Activated naive CD8-positive, alpha-beta T cell treated with anti-CD3 and anti-CD28 coated beads, Interleukin-2, amount 50 U/mL, for 24 hours (primary cell): ENCODE measurements around the gene PEX11G.
A peak's percentile ranks its signal among the peaks of the same experiment; 100 is the strongest.

ENCODE experiments used
- ATAC-seq: fragments of 150-1000 bp; cut with Tn5 transposase; one replicate; pipeline ENCODE4 v1.10.0; 2021
- DNase-seq: peaks from one replicate; pipeline ENCODE4 v3.0.0; 2021
- H3K27ac Mint-ChIP-seq: one replicate; pipeline ENCODE4 v1.8.0; 2021; ENCODE audit warnings: mild to moderate bottlenecking, mixed read lengths
- H3K27me3 Mint-ChIP-seq: one replicate; pipeline ENCODE4 v1.8.0; 2021; ENCODE audit warnings: mixed read lengths
- H3K36me3 Mint-ChIP-seq: one replicate; pipeline ENCODE4 v1.8.0; 2021; ENCODE audit warnings: low read depth, mixed read lengths
- H3K4me1 Mint-ChIP-seq: one replicate; pipeline ENCODE4 v1.8.0; 2021; ENCODE audit warnings: mixed read lengths
- H3K4me3 Mint-ChIP-seq: one replicate; pipeline ENCODE4 v1.8.0; 2021; ENCODE audit warnings: mild to moderate bottlenecking, moderate library complexity, mixed read lengths
- H3K9me3 Mint-ChIP-seq: one replicate; pipeline ENCODE4 v1.8.0; 2021; ENCODE audit warnings: mixed read lengths

The PEX11G gene

DNA sequence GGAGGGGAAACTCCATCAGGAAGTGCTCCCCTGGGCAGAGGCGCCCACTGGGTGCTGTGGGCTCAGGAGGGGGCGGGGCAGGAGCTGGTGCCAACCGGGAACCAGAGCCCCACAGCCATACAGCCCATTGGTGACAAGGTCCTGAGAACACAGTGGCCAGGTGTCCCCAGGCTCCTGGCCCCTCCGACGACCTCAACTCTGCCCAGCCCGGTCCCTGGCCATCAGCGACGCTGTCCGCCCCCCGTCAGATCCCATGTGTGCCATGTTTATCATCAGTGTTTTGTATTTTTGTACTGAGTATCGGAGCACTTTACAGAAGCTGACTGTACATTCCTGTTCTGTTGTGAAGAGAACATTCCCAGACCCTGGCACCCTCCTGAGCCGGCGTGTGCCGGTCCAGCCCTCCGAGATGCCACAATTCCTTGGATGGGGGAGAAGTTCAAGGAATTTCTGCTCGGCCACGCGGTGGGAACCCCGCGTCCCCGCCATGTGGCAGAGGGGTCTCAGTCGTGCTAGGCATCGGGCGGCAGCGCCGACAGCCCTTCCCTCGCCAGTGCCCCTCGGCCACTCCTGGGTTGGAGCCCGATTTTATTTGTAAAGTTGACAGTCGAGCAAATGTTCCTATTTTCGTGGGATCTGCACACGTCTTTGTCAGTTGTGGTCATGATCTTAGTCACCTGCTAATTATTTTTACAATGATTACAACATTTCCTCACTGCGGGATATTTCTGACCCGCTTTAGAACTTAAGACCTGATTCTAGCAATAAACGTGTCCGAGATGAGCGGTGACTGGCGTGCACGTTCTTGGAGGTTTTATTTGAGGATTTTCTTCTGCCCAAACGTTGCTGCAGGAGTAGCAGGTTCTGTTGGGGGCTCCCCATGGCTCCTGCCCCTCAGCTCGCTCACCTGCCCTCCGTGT, 16.9 kb downstream of the PEX11G start:
- H3K4me1 Mint-ChIP-seq = peaks cover 2% of the 10 kb centered on the region
- no peak overlapping the region for H3K4me3 Mint-ChIP-seq
- H3K27ac Mint-ChIP-seq = no peak overlapping the region
- no peaks in the 10 kb centered on the region for H3K9me3 Mint-ChIP-seq
- peaks cover 4% of the 10 kb centered on the region for H3K36me3 Mint-ChIP-seq
- no peak for ATAC-seq
- no peak for DNase-seq
- no peaks in the 10 kb centered on the region for H3K27me3 Mint-ChIP-seq

DNA sequence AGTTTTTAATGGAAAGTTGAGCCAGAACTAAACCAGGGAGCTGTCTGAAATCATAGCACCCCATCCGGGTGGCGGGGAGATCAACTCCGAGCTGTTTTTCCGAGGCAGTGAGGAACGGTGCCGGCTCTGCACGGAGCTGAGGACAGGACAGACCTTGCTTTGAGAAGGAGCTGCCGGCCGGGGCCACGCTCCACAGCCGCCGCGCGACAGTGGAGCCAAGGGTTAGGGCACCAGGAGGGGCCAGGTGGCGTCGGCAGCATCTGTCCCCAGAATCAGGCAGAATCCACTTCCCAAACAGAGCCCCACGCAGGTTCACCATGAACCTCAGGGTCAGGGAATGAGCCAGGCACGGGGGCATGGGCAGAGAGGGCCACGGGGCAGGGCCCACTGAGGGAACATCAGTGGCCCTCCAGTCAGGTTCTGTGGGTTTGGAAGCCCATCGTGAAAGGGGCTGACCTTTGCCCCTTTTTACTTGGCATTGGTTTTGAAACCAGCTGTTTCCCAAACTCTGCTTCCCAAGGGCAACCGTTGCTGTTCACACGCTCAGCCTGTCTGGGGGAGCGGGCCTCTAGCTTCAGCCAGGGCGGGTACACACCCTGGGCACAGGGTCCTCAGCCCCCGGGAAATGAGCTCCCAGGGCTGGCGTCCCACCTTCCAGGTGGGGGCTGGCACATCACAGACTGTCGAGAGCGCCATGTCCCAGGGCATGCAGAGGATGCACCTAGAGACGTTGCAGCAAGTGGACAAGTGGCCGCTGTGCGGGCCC, 18.1 kb downstream of the PEX11G start:
- no peak for DNase-seq
- no peak overlapping the region for H3K27ac Mint-ChIP-seq
- peaks cover 2% of the 10 kb centered on the region for H3K4me1 Mint-ChIP-seq
- H3K27me3 Mint-ChIP-seq = no peaks in the 10 kb centered on the region
- H3K9me3 Mint-ChIP-seq = no peaks in the 10 kb centered on the region
- ATAC-seq = no peak
- H3K36me3 Mint-ChIP-seq = peaks cover 4% of the 10 kb centered on the region
- no peak overlapping the region for H3K4me3 Mint-ChIP-seq

DNA sequence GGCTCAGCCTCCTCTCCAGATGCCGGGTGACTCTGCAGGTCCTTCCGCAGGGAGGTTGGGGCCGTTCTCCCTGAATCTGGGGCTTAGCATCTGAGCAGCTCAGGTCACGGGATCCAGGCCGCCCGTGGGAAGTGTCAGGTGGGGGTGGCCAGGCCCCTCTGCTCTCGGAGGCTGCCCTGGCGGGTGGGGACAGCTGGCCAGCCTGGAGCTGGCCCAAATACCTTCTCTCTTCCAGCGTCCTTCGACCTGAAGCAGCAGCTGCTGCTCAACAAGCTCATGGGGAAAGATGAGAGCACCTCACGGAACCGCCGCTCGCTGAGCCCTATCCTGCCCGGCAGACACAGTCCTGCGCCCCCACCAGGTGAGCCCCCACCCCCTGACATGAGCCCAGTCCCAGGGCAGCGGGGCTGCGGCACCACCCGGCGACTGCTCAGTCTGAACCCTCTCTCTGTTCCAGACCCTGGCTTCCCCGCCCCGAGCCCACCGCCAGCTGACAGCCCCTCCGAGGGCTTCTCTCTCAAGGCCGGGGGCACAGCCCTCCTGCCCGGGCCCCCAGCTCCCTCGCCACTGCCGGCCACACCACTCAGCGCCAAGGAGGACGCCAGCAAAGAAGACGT, 19.1 kb downstream of the PEX11G start:
- DNase-seq (no peak), ATAC-seq (no peak)
- Mint-ChIP-seq H3K36me3 (peaks cover 4% of the 10 kb centered on the region), H3K27ac (no peak overlapping the region), H3K9me3 (no peaks in the 10 kb centered on the region), H3K27me3 (no peaks in the 10 kb centered on the region), H3K4me3 (no peak overlapping the region), H3K4me1 (peaks cover 2% of the 10 kb centered on the region)

DNA sequence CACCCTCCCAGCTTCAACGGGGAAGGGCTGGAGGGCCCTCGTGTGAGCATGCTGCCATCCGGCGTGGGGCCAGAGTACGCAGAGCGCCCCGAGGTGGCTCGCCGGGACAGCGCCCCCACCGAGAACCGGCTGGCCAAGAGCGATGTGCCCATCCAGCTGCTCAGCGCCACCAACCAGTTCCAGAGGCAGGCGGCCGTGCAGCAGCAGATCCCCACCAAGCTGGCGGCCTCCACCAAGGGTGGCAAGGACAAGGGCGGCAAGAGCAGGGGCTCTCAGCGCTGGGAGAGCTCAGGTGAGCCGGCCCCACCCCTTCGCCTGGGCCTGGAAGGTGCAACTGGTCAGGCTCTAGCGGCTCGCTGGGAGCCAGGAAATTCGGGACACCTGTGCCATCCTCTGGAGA, 20.0 kb downstream of the PEX11G start:
- H3K9me3 Mint-ChIP-seq = no peaks in the 10 kb centered on the region
- no peak for DNase-seq
- ATAC-seq = no peak
- peaks cover 2% of the 10 kb centered on the region for H3K4me1 Mint-ChIP-seq
- peaks cover 7% of the 10 kb centered on the region for H3K36me3 Mint-ChIP-seq
- no peak overlapping the region for H3K4me3 Mint-ChIP-seq
- no peaks in the 10 kb centered on the region for H3K27me3 Mint-ChIP-seq
- H3K27ac Mint-ChIP-seq = no peak overlapping the region

DNA sequence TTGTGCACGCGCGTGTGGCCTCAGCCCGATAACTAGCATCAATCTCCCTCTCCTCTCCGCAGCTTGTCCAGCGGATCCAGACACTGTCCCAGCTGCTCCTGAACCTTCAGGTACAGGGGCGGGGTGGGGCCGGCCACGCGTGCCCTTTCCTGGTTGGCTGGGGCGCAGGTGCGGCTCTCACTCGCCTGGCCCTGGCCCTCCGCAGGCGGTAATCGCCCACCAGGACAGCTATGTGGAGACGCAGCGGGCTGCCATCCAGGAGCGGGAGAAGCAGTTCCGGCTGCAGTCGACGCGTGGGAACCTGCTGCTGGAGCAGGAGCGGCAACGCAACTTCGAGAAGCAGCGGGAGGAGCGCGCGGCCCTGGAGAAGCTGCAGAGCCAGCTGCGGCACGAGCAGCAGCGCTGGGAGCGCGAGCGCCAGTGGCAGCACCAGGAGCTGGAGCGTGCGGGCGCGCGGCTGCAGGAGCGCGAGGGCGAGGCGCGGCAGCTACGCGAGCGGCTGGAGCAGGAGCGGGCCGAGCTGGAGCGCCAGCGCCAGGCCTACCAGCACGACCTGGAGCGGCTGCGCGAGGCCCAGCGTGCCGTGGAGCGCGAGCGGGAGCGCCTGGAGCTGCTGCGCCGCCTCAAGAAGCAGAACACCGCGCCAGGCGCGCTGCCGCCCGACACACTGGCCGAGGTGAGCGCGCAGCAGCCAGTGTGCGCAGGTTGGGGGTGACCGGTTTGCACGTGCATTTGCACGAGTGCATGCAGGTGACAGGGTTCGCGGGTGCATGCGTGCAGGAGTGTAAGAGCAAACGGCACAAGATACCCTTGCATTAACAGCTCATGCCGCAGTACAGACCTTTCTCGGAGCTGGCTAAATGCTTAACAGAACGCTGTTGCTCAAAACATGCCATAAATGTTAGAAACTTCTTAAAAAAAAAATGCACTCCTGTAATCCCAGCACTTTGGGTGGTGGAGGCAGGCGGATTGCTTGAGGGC, 21.5 kb downstream of the PEX11G start:
- H3K27me3 Mint-ChIP-seq = no peaks in the 10 kb centered on the region
- H3K4me3 Mint-ChIP-seq = no peak overlapping the region
- no peak overlapping the region for H3K27ac Mint-ChIP-seq
- H3K4me1 Mint-ChIP-seq = no peaks in the 10 kb centered on the region
- ATAC-seq (no peak), DNase-seq (no peak)
- peaks cover 7% of the 10 kb centered on the region for H3K36me3 Mint-ChIP-seq
- H3K9me3 Mint-ChIP-seq = no peaks in the 10 kb centered on the region

DNA sequence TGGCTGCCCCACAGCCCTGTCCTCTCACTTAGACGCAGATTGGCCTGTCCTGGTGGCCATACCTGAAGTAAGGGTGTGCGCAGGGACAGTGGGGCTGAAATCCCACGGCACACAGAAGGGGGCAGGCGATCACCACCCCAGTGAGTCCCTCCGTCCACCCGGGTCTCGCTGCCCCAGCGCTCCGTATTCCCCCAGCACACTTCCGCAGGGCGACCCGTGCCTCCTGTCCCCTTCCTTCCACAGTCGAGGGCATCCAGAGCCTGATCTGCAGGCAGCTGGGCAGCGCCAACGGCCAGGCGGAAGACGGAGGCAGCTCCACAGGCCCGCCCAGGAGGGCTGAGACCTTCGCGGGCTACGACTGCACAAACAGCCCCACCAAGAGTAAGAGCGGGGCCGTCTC, 25.3 kb downstream of the PEX11G start:
- no peak overlapping the region for H3K4me3 Mint-ChIP-seq
- no peak overlapping the region for H3K27ac Mint-ChIP-seq
- ATAC-seq (no peak), DNase-seq (no peak)
- H3K27me3 Mint-ChIP-seq = no peaks in the 10 kb centered on the region
- peaks cover 7% of the 10 kb centered on the region for H3K36me3 Mint-ChIP-seq
- no peaks in the 10 kb centered on the region for H3K4me1 Mint-ChIP-seq
- H3K9me3 Mint-ChIP-seq = no peaks in the 10 kb centered on the region

DNA sequence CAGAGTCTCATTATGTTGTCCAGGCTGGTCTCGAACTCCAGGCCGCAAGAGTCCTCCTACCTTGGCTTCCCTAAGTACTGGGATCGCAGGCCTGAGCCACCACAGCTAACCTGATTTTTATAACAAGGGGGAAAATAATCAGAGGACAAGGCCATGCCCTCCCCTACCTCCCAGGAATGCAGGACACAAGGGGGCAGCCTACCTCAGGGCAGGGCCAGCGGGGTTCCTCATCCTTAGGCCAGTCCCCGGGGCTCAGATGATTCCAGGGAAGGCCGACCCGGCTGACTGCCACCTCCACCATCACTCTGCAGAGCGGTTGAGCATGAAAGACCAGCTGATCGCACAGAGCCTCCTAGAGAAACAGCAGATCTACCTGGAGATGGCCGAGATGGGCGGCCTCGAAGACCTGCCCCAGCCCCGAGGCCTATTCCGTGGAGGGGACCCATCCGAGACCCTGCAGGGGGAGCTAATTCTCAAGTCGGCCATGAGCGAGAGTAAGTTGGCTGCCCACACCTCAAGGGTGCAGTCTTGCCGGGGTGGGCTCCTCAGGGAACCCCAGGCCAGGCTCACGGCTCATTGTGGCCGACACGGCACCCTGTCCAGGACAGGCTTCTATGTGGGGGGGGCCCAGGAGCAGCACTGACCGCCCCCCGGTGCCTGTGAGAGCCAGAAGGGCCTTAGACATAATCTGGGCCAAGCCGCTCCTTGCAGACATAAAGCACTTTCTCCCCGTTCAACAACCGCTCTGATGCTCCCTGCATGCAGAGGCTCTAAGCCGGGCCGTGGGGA, 26.8 kb downstream of the PEX11G start:
- H3K4me3 Mint-ChIP-seq = no peak overlapping the region
- H3K9me3 Mint-ChIP-seq = no peaks in the 10 kb centered on the region
- H3K36me3 Mint-ChIP-seq = peaks cover 9% of the 10 kb centered on the region
- no peak for ATAC-seq
- peak overlapping the region; percentile 27 for H3K27ac Mint-ChIP-seq
- H3K4me1 Mint-ChIP-seq = no peaks in the 10 kb centered on the region
- no peak for DNase-seq
- H3K27me3 Mint-ChIP-seq = no peaks in the 10 kb centered on the region

DNA sequence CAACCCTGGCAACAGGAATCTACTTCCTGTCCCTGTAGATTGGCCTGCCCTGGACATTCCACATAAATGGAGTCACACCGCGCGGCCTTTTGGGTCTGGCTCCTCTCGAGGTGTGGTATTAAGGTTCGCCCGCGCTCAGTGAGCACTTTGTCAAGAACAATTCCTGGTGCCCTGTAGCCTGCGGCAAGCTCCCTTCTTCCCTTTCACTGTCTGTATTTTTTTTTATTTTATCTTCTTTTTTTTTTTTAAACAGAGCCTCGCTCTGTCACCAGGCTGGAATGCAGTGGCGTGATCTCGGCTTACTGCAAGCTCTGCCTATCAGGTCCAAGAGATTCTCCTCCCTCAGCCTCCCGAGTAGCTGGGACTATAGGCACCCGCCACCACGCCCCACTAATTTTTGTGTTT, 28.3 kb downstream of the PEX11G start:
- Mint-ChIP-seq H3K27me3 (no peaks in the 10 kb centered on the region), H3K4me1 (peaks cover under 1% of the 10 kb centered on the region), H3K9me3 (peaks cover 1% of the 10 kb centered on the region), H3K36me3 (peaks cover 23% of the 10 kb centered on the region), H3K4me3 (no peak overlapping the region), H3K27ac (no peak overlapping the region)
- DNase-seq (no peak), ATAC-seq (no peak)

DNA sequence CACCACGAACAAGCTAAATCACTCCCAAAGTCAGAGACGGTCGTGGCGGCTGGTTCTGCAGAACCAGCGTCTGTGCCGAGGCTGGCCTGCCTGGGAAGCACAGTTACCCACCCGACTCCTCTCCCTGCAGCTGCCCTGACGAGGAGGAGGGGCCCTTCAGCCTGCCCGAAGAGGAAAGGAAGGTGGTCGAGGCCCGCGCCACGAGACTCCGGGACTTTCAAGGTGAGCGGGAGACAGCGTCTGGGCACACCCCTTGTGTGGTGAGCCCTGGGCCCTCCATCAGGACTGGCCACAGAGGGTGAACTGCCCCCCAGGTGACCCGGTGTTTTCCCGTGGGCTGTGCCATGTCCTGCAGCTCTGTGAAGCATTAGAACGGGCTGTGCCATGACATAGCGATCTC, 29.1 kb downstream of the PEX11G start:
- ATAC-seq (no peak), DNase-seq (no peak)
- peaks cover 8% of the 10 kb centered on the region for H3K9me3 Mint-ChIP-seq
- H3K36me3 Mint-ChIP-seq = peaks cover 30% of the 10 kb centered on the region
- H3K4me1 Mint-ChIP-seq = peaks cover 3% of the 10 kb centered on the region
- no peak overlapping the region for H3K4me3 Mint-ChIP-seq
- no peaks in the 10 kb centered on the region for H3K27me3 Mint-ChIP-seq
- H3K27ac Mint-ChIP-seq = no peak overlapping the region

DNA sequence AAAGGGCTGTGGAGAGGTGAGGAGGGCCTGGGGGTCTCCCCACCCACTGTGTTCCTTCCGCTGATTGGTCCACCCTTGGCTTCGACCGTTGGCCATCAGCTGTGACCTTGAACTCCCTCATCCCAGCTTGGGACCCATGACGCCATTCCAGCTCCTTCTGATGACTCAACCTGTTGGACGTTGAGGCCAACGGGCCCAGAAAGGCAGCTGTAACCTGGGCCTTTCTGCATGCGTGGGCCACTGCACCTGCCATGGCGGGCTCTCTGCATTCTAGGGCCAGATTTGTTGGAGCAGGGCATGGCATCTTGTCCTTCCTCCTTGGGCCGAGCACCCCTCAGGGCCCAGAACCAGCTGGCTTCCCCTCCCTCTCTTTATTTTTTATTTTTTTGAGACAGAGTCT, 30.2 kb downstream of the PEX11G start:
- H3K9me3 Mint-ChIP-seq = peaks cover 8% of the 10 kb centered on the region
- H3K27me3 Mint-ChIP-seq = no peaks in the 10 kb centered on the region
- peaks cover 3% of the 10 kb centered on the region for H3K4me1 Mint-ChIP-seq
- ATAC-seq (no peak), DNase-seq (no peak)
- no peak overlapping the region for H3K4me3 Mint-ChIP-seq
- H3K36me3 Mint-ChIP-seq = peaks cover 39% of the 10 kb centered on the region
- H3K27ac Mint-ChIP-seq = no peak overlapping the region

DNA sequence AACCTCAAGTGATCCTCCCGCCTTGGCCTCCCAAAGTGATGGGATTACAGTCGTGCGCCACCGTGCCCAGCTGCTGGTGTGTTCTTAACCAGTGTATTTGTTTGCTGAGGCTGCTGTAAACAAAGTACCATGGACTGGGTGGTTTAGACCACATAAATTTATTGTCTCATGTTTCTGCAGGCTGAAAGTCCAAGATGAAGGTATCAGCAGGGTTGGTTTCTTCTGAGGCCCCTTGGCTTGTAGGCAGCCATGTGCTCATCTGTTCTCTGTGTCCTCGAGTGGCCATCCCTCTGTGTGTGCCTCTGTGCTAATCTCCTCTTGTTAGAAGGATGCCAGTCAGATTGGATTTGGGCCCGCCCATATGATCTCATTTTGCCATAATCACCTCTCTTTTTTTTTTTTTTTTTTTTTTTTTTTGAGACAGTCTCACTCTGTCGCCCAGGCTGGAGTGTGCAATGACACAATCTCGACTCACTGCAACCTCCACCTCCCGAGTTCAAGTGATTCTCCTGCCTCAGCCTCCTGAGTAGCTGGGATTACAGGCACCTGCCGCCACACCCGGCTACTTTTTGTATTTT, 31.8 kb downstream of the PEX11G start:
- Mint-ChIP-seq H3K36me3 (peaks cover 47% of the 10 kb centered on the region), H3K4me3 (no peak overlapping the region), H3K27ac (no peak overlapping the region), H3K27me3 (no peaks in the 10 kb centered on the region), H3K9me3 (peaks cover 11% of the 10 kb centered on the region), H3K4me1 (peaks cover 4% of the 10 kb centered on the region)
- ATAC-seq (no peak), DNase-seq (no peak)

DNA sequence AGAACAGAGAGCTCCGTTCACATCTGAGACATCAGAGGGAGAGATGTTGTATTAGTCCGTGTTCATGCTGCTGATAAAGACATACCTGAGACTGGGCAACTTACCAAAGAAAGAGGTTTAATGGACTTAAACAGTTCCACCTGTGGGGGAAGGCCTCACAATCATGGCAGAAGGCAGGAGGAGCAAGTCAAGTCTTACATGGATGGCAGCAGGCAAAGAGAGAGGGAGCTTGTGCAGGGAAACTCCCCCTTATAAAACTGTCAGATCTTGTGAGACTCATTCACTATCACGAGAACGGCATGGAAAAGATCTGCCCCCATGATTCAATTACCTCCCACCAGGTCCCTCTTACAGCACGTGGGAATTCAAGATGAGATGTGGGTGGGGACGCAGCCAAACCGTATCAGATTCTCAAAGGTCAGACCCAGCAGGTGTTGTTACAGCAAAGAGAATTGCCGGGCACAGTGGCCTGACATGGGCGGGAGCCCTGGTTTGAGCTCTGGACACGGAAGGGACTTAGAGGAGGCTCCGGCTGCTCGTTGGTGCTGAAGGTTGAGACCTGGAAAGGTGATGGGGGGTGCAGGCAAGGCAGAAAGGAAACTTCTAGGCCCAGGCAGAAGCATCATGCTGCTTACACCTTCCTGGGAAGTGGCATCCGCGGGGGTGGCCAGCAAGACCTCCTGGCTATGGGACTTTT, 33.1 kb downstream of the PEX11G start:
- Mint-ChIP-seq H3K27me3 (no peaks in the 10 kb centered on the region), H3K9me3 (peaks cover 11% of the 10 kb centered on the region), H3K4me3 (no peak overlapping the region), H3K36me3 (peaks cover 53% of the 10 kb centered on the region), H3K27ac (peak overlapping the region; percentile 25), H3K4me1 (peaks cover 7% of the 10 kb centered on the region)
- DNase-seq = no peak
- ATAC-seq = no peak

DNA sequence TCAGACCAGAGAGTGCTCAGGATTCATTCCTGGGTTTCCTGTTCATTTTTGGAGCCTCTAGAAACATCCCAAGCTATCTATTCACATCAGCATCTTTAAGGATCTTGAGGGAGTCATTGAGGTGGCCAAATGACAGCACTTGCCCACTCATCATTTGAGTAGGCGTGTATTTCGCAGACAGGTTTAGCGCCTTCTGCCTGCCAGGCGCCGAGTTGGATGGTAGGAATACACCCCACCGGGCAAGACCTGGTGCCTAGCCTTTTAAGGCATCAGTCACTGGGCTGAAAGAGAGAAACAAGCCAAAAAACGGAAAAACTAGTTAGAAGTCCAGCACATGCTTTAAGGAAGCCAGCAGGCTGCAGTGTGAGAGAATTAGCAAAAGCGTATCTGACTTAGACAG, 33.8 kb downstream of the PEX11G start:
- no peaks in the 10 kb centered on the region for H3K27me3 Mint-ChIP-seq
- H3K36me3 Mint-ChIP-seq = peaks cover 60% of the 10 kb centered on the region
- no peak overlapping the region for H3K27ac Mint-ChIP-seq
- peaks cover 7% of the 10 kb centered on the region for H3K4me1 Mint-ChIP-seq
- ATAC-seq (no peak), DNase-seq (no peak)
- H3K9me3 Mint-ChIP-seq = peaks cover 11% of the 10 kb centered on the region
- no peak overlapping the region for H3K4me3 Mint-ChIP-seq
